ENCODE results near the gene MUC13.
A peak's percentile ranks its signal among the peaks of the same experiment; 100 is the strongest.

The MUC13 gene

GRCh38 chr3:124886168-124887056, 48.1 kb downstream of the MUC13 start:
- peak overlapping the region; percentile 88 for H3K4me3 ChIP-seq (IDR thresholded peaks at IDR 0.05; ENCODE audit: insufficient read depth, low read depth, low read length)
- peak overlapping the region; percentile 51 for H2AFZ ChIP-seq (ENCODE audit: low read depth)
- peaks cover 45% of the 10 kb centered on the region; the same call in 1 of the 2 replicates for H3K79me2 ChIP-seq (ENCODE audit: insufficient read depth, low read depth)
- H3K36me3 ChIP-seq (ENCODE audit: insufficient read depth): no peaks in the 10 kb centered on the region
- H3K27me3 ChIP-seq (ENCODE audit: insufficient read depth, low read depth): no peaks in the 10 kb centered on the region
- peak overlapping the region; percentile 77 for H3K9ac ChIP-seq
- H3K4me2 ChIP-seq: peak overlapping the region; percentile 91
- peaks cover 37% of the 10 kb centered on the region for H3K4me1 ChIP-seq (ENCODE audit: low read depth, poor library complexity, severe bottlenecking)
- no peak for TF ChIP-seq CTCF (conservative IDR thresholded peaks at IDR 0.05; ENCODE audit: low read depth, low read length)
- no peaks in the 10 kb centered on the region for H4K20me1 ChIP-seq (ENCODE audit: insufficient read depth)
- H3K27ac ChIP-seq: peak overlapping the region; percentile 64

GRCh38 chr3:124885466-124886167, 48.9 kb downstream of the MUC13 start:
- no peak for TF ChIP-seq CTCF (conservative IDR thresholded peaks at IDR 0.05; ENCODE audit: low read depth, low read length)
- Histone ChIP-seq H3K79me2 (ENCODE audit: insufficient read depth, low read depth) (peaks cover 52% of the 10 kb centered on the region; the same call in 1 of the 2 replicates), H3K27me3 (ENCODE audit: insufficient read depth, low read depth) (no peaks in the 10 kb centered on the region), H2AFZ (ENCODE audit: low read depth) (peak overlapping the region; percentile 41; the same call in 1 of the 2 replicates), H3K4me1 (ENCODE audit: low read depth, poor library complexity, severe bottlenecking) (peaks cover 37% of the 10 kb centered on the region), H3K4me2 (peak overlapping the region; percentile 91), H3K9ac (peak overlapping the region; percentile 77; the same call in 1 of the 2 replicates), H4K20me1 (ENCODE audit: insufficient read depth) (no peaks in the 10 kb centered on the region), H3K4me3 (IDR thresholded peaks at IDR 0.05; ENCODE audit: insufficient read depth, low read depth, low read length) (peak overlapping the region; percentile 88), H3K36me3 (ENCODE audit: insufficient read depth) (no peaks in the 10 kb centered on the region), H3K27ac (peak overlapping the region; percentile 33; the same call in 1 of the 2 replicates)

- no peak overlapping the region for H2AFZ ChIP-seq (ENCODE audit: low read depth)
- H3K36me3 ChIP-seq (ENCODE audit: insufficient read depth): no peaks in the 10 kb centered on the region
- peaks cover 42% of the 10 kb centered on the region for H3K4me1 ChIP-seq (ENCODE audit: low read depth, poor library complexity, severe bottlenecking)
- no peak overlapping the region for H3K4me3 ChIP-seq (IDR thresholded peaks at IDR 0.05; ENCODE audit: insufficient read depth, low read depth, low read length)
- H3K9ac ChIP-seq: no peak overlapping the region
- H3K27ac ChIP-seq: no peak overlapping the region
- H3K79me2 ChIP-seq (ENCODE audit: insufficient read depth, low read depth): peaks cover 53% of the 10 kb centered on the region; the same call in 1 of the 2 replicates
- H4K20me1 ChIP-seq (ENCODE audit: insufficient read depth): no peaks in the 10 kb centered on the region
- H3K4me2 ChIP-seq: peak overlapping the region; percentile 91; the same call in 1 of the 2 replicates
- no peaks in the 10 kb centered on the region for H3K27me3 ChIP-seq (ENCODE audit: insufficient read depth, low read depth)
- TF ChIP-seq CTCF (conservative IDR thresholded peaks at IDR 0.05; ENCODE audit: low read depth, low read length): no peak
Measured at GRCh38 chr3:124884474-124885101, 50.0 kb downstream of the MUC13 start.

- Histone ChIP-seq H3K9ac (no peak overlapping the region), H3K4me2 (no peak overlapping the region; the same call in 1 of the 2 replicates), H3K36me3 (ENCODE audit: insufficient read depth) (no peaks in the 10 kb centered on the region), H3K79me2 (ENCODE audit: insufficient read depth, low read depth) (peaks cover 59% of the 10 kb centered on the region; the same call in 1 of the 2 replicates), H3K4me3 (IDR thresholded peaks at IDR 0.05; ENCODE audit: insufficient read depth, low read depth, low read length) (no peak overlapping the region), H4K20me1 (ENCODE audit: insufficient read depth) (no peaks in the 10 kb centered on the region), H3K4me1 (ENCODE audit: low read depth, poor library complexity, severe bottlenecking) (peaks cover 42% of the 10 kb centered on the region), H3K27me3 (ENCODE audit: insufficient read depth, low read depth) (no peaks in the 10 kb centered on the region), H3K27ac (no peak overlapping the region), H2AFZ (ENCODE audit: low read depth) (no peak overlapping the region)
- no peak for TF ChIP-seq CTCF (conservative IDR thresholded peaks at IDR 0.05; ENCODE audit: low read depth, low read length)
Measured at GRCh38 chr3:124883766-124884473, 50.6 kb downstream of the MUC13 start.

Data from KMS-11 (cell line).